ENCODE measurements around the gene FUNDC2.
A peak's percentile ranks its signal among the peaks of the same experiment; 100 is the strongest.

FUNDC2 gene

GRCh38 chrX:155026420-155026726, 271 bp upstream of the FUNDC2 start:
- DNase-seq: no peak

GRCh38 chrX:155027509-155028066, 944 bp downstream of the FUNDC2 start:
- peak; percentile 5 for DNase-seq

GRCh38 chrX:155028129-155028528, 1.5 kb downstream of the FUNDC2 start:
- no peak for DNase-seq

- DNase-seq: no peak
These were observed 2.2 kb downstream of the FUNDC2 start for GRCh38 chrX:155028877-155029291.

- DNase-seq: no peak
These were observed 5.0 kb downstream of the FUNDC2 start for GRCh38 chrX:155031657-155032056.

- DNase-seq: no peak
These were observed 9.0 kb downstream of the FUNDC2 start for GRCh38 chrX:155035688-155036087.

GRCh38 chrX:155046129-155046810, 19.6 kb downstream of the FUNDC2 start:
- DNase-seq: no peak

GRCh38 chrX:155046811-155047528, 20.3 kb downstream of the FUNDC2 start:
- DNase-seq: no peak

GRCh38 chrX:155048977-155049619, 22.5 kb downstream of the FUNDC2 start:
- peak; percentile 55 for DNase-seq

- no peak for DNase-seq
These were observed 26.3 kb downstream of the FUNDC2 start for GRCh38 chrX:155052738-155053498.

GRCh38 chrX:155053656-155054055, 27.0 kb downstream of the FUNDC2 start:
- no peak for DNase-seq

- DNase-seq: no peak
These were observed 27.6 kb downstream of the FUNDC2 start for GRCh38 chrX:155054255-155054654.

- no peak for DNase-seq
These were observed 28.9 kb downstream of the FUNDC2 start for GRCh38 chrX:155055494-155055893.

- no peak for DNase-seq
These were observed 29.8 kb downstream of the FUNDC2 start for GRCh38 chrX:155056471-155056870.

- DNase-seq: peak; percentile 44
These were observed 30.5 kb downstream of the FUNDC2 start for GRCh38 chrX:155056877-155057792.

- no peak for DNase-seq
These were observed 35.1 kb downstream of the FUNDC2 start for GRCh38 chrX:155061760-155062159.

GRCh38 chrX:155065035-155065734, 38.5 kb downstream of the FUNDC2 start:
- no peak for DNase-seq

GRCh38 chrX:155068165-155068564, 41.5 kb downstream of the FUNDC2 start:
- DNase-seq: no peak

GRCh38 chrX:155069414-155069813, 42.8 kb downstream of the FUNDC2 start:
- DNase-seq: no peak

GRCh38 chrX:155070038-155070437, 43.4 kb downstream of the FUNDC2 start:
- DNase-seq: no peak

- no peak for DNase-seq
These were observed 44.0 kb downstream of the FUNDC2 start for GRCh38 chrX:155070663-155070974.

All from stimulated activated CD4-positive, alpha-beta T cell treated with anti-CD3 and anti-CD28 coated beads, Interleukin-15, amount 100 ng/mL, for 24 hours (primary cell).